ENCODE measurements around the gene DGKB.

The DGKB gene

GRCh38 chr7:14432924-14433323, 469.6 kb downstream of the DGKB start:
- no peak for DNase-seq

- DNase-seq = no peak
These were observed 471.6 kb downstream of the DGKB start for GRCh38 chr7:14430926-14431325.

- DNase-seq = no peak
These were observed 477.0 kb downstream of the DGKB start for GRCh38 chr7:14425559-14425958.

GRCh38 chr7:14424675-14425074, 477.9 kb downstream of the DGKB start:
- DNase-seq = no peak

GRCh38 chr7:14420768-14421167, 481.8 kb downstream of the DGKB start:
- DNase-seq = no peak

- no peak for DNase-seq
These were observed 483.0 kb downstream of the DGKB start for GRCh38 chr7:14419531-14419930.

- DNase-seq = no peak
These were observed 483.9 kb downstream of the DGKB start for GRCh38 chr7:14418633-14419032.

- DNase-seq = no peak
These were observed 488.1 kb downstream of the DGKB start for GRCh38 chr7:14414274-14414986.

GRCh38 chr7:14407246-14408015, 495.1 kb downstream of the DGKB start:
- no peak for DNase-seq

- DNase-seq = no peak
These were observed 499.0 kb downstream of the DGKB start for GRCh38 chr7:14403587-14403986.

GRCh38 chr7:14400271-14400670, 502.3 kb downstream of the DGKB start:
- no peak for DNase-seq

- no peak for DNase-seq
These were observed 504.0 kb downstream of the DGKB start for GRCh38 chr7:14398526-14398925.

- DNase-seq = no peak
These were observed 506.7 kb downstream of the DGKB start for GRCh38 chr7:14395860-14396259.

GRCh38 chr7:14394786-14395185, 507.8 kb downstream of the DGKB start:
- no peak for DNase-seq

- DNase-seq = no peak
These were observed 513.0 kb downstream of the DGKB start for GRCh38 chr7:14389595-14389994.

- DNase-seq = no peak
These were observed 513.4 kb downstream of the DGKB start for GRCh38 chr7:14389181-14389591.

- no peak for DNase-seq
These were observed 517.5 kb downstream of the DGKB start for GRCh38 chr7:14385074-14385473.

- no peak for DNase-seq
These were observed 520.6 kb downstream of the DGKB start for GRCh38 chr7:14381936-14382335.

GRCh38 chr7:14381306-14381705, 521.2 kb downstream of the DGKB start:
- no peak for DNase-seq

- no peak for DNase-seq
These were observed 521.7 kb downstream of the DGKB start for GRCh38 chr7:14380881-14381280.

GRCh38 chr7:14377646-14378266, 524.8 kb downstream of the DGKB start:
- no peak for DNase-seq

GRCh38 chr7:14376711-14377110, 525.8 kb downstream of the DGKB start:
- no peak for DNase-seq

- no peak for DNase-seq
These were observed 526.6 kb downstream of the DGKB start for GRCh38 chr7:14375998-14376397.

GRCh38 chr7:14374336-14374735, 528.2 kb downstream of the DGKB start:
- no peak for DNase-seq
